NCI-H526 (cell line): ENCODE measurements around the gene PACSIN3.
A peak's percentile ranks its signal among the peaks of the same experiment; 100 is the strongest.

ENCODE experiments used
- DNase-seq, 2 experiments: peaks; one replicate each; lab custom pipeline; 2025; lab: John Stamatoyannopoulos, UW

PACSIN3 gene

GRCh38 chr11:47176328-47177228 lies 9.7 kb downstream of the PACSIN3 start, which contains the start of gene ARFGAP2:
Gene ARFGAP2, minus strand, starts transcription at chr11:47176879. Its CDS starts 26 bp downstream, at chr11:47176853.
- DNase-seq: peak; percentile 87 to 99

DNA sequence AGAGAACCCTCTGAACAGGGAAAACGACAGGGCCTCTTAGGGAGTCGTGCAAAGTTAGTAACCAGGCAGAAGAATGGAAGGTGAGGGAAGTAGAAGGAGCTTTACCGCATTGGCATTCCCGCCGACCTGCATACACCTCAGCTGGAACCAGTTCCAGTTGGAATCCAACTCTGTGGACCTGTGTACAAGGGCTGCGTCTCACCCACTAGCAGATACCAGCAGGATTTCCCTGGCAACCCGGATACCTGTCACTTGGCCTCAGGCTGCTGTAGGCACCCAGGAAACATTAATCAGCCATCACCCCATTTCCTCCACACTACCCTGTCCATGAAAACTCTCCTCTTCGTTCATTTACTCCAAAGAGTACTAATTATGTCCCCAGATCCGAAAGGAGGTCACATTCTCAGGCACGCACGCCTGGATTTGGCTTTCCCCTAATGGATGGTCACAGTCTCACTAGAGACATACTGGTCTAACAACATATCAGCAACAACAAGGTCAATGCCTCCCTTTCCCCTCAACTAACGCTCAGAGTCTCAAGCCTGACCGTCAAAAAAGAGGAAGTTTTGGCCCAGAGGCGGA lies 10.4 kb downstream of the PACSIN3 start:
- no peak for DNase-seq

- DNase-seq: no peak
Observed at GRCh38 chr11:47172740-47173336, 13.4 kb downstream of the PACSIN3 start.

GRCh38 chr11:47171856-47172255 lies 14.4 kb downstream of the PACSIN3 start:
- DNase-seq: no peak

- DNase-seq: no peak
Observed at GRCh38 chr11:47171061-47171838, 15.0 kb downstream of the PACSIN3 start.

DNA sequence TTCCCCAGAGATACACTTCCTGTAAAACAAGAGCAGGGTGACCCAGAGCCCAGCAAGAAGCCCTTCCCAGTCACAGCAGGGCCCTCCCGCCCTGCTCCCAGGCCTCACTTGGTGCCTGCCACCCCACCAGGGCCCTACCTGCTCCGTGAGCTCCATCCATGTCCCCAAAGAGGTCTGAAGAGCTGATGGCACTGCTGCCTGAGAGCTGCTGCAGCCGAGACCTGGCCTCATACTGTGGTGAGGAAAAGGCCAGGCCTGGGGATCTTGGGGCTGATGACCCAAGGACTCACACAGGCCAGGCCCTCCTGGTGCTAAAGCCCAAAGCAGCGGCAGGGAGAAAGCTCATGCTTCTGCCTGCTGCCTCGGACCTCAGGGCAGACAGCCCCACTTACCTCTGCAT lies 19.9 kb downstream of the PACSIN3 start:
- DNase-seq: no peak

DNA sequence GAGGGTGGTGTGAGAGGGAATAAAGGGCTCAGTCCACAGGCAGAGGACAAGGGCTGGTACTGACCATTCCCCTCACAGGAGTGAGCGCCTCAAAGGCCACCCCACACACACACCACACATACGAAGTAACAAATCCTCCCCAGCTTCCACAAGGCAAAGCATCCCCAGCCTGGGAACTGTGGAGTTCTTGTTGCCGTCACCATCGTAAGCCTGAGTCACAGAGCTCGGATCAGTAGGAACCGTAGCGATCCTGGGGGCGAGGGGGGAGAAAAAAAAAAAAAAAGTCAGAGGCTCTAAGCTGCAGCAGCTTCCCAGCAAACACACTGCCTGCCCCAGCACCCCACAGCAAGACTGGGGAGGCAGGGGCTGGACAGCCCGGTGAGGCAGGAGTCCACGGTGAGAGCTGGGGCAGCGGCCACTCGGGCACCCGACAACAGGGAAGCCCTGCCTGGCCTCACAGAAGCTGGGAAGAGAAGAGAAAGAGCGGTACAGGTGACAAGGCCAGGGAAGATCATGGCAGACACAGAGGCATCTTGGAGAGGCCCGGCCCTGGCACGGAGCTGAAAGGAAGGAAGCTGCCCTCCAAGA lies 20.9 kb downstream of the PACSIN3 start:
- no peak for DNase-seq

DNA sequence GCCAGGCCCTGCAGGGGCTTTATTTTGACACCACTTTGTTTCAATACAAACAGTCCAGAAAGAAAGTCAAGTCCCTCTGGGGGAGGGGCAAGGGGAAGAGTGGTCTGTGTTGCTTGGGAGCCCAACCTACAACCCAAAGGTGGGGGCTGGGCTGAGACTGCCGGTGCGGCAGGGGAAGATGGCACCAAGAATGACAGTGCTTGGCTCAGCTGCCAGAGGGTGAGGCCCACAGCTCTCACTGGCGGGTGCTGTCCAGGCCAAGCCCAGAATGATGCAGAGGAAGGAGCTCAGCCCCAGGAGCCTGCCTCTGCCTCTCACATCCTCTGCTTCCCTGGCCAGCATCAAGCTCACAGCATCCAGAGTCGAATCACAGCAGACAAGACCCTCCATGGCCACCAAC lies 21.9 kb downstream of the PACSIN3 start:
- DNase-seq: no peak

- no peak for DNase-seq
Observed at GRCh38 chr11:47163898-47164297, 22.3 kb downstream of the PACSIN3 start.

DNA sequence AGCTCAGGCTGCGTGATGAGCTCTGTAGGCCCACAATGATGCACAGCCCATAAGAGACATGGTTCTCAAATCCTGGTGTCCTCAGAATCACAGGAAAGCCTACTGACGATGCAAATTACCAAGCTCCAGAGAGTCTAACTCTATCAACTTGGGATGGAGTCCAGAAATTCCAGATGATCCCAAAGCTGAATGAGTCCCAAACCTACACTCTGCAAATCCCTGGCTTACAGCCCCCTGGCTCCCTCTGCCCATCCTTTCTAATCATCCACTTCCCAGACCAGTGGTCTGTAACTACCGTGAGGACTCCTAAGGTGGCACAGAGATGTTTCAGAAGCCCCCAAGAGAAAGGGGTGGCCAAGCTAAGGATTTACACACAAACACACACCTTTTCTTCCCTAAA lies 23.0 kb downstream of the PACSIN3 start:
- DNase-seq: no peak

DNA sequence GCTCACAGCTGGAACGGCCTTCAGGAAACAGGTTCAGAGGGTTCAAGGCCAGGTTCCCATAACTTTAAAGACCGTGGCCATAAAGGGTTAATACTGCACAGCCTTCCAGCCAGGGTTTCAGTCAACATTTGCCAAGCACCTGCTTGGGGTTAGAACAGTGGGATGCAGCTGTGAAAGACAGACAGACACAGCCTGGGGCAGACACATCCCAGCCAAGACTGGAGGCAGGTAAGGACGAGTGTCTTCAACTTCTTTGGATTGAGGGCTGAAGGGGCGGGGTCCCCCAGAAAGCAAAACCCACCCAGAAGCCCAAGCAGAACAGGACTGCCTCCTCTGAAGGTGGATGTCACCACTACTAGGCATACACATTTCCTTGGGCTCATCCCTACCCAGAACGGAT lies 23.8 kb downstream of the PACSIN3 start:
- no peak for DNase-seq

- DNase-seq: no peak
Observed at GRCh38 chr11:47161890-47162289, 24.3 kb downstream of the PACSIN3 start.

DNA sequence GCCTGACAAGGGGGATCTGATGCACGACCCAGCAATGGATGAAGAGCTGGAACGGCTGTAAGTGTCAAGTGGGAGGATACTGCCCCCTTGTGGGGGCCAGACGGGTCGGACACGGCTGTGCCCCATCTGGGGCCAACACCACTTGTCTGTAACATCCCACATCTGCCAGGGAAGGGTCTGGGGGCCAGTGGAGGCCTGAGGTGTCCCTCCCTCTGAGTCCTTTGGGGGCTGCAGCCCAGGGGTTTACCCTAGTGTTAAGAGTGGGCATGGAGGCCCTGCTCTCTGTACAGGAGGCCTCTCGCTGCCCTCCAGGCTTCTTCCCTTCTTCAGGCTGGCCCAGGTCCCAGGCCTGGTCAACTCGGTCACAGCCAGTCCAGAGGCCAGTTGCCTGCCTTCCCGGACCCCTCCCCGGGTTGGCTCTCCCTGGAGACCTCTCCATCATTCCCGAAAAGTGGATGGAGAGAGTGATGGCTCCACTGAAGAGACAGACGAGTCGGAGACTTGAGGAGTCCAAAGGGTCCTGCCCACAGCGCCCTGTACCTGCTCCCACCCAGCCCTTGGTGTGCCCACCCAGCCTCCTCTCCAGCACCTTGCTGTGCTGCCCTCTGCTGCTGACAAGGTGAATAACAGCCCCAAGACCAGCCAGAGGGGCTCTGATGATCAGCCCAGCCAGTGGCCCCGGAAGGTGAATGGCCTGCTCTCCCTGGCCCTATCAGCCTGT lies 24.9 kb downstream of the PACSIN3 start:
- peak; percentile 59 to 87 for DNase-seq

DNA sequence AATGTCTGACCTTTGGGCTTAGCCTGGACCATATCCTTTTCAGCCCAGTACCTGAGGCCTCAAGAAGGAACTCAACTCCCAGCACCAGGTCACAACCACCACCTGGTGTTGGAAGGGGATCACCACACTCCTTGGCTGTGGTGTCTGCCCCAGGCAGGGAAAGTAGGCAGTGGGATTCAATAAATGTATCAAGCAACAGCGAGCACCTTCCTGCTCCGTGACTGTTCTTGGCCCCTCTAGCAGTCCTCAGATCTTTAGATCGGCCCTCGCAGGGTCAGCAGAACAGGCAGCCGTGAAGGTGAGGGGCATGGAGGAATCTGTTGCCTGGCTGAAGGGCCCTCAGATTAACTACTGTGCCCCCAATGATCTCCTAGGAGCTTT lies 25.5 kb downstream of the PACSIN3 start:
- peak in 1 of 2 experiments; percentile 53 for DNase-seq

DNA sequence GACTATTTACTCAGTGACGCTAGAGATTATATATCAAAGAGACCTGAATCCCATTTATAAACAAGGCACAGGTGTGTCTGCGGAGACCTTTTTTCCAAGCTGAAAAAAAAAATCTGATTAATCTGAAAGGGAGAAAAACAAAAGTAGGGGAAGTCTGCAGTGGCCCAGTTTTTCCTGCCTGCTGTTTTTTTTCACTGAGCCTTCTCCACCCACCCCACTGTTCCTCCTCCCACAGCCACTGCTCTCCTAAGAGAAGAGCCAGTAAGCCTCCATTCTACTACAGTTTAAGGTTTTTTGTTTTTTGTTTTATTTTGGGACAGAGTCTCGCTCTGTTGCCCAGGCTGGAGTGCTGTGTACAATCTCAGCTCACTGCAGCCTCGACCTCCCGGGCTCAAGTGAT lies 28.0 kb downstream of the PACSIN3 start:
- DNase-seq: no peak

DNA sequence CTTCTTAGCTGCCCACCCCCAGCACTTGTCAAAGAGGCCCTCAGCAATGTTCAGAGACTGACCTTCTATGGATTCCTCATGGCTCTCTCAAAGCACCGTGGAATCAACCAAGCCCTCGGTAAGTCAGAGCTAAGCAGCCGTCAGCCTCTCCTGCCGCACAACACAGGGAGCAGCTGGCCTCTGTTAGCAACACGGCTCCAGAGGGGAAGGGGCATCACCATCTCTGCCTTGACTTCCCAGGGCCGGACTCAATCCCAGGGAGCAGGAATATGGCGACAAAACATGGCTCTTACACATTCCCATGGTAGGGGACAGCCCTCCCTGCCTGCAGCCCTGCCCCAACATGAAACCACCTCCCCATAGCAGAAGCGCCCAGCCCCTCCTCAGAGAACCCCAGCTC lies 28.4 kb downstream of the PACSIN3 start:
- DNase-seq: no peak

DNA sequence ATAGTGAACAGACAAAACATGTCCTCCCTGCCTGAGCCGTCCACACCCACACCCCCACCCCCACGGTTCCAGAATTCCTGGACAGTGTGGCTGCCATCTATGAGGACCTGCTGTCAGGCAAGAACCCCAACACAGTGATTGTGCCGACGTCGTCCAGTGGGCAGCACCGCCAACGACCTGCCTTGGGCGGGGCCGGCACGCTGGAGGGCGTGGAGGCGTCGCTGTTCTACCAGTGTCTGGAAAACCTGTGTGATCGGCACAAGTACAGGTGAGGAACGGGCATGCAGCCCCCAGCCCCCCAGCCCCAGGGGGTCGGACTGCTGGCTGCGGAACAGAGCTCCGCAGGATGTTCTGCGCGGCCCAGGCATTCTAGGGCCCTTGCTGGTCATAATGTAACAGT lies 29.3 kb downstream of the PACSIN3 start:
- DNase-seq: no peak

DNA sequence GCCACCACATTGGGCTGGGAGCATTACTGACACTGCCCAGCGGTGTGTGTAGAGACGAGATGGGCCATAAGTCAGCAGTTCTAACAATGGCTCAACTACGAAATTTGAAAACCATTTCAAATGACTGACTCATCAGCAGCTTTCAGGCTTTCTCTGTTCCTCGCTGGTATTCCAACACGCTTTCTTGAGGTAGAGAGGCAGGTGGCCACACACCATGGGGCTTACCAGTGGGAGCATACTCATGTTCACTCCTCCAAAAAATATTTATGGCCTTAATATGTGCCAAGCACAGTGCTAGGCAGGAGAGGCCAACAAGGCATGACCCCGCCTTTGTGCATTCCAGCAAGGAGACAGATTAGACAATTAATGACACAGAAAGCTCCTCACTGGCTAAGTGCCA lies 29.9 kb downstream of the PACSIN3 start:
- no peak for DNase-seq

GRCh38 chr11:47155879-47156278 lies 30.4 kb downstream of the PACSIN3 start:
- DNase-seq: no peak

- no peak for DNase-seq
Observed at GRCh38 chr11:47154616-47155570, 31.3 kb downstream of the PACSIN3 start.
